K562 (cell line): Measurements from ENCODE around the gene SNCA.

Experiments
- EP300 ChIP-seq: IDR thresholded peaks from 2 replicates; pipeline ENCODE4 v1.6.1; 2012; ENCODE audit warnings: low read length, improper control_type of control experiment
- ZBTB11 ChIP-seq, 3 experiments: fragments of 200-800 bp in 1 of 3; fragments of 250-450 bp in 1 of 3; fragments of 450-650 bp in 1 of 3; sonication (Bioruptor Pico) in 1 of 3; sonication (Bioruptor generic) in 1 of 3; formaldehyde crosslinking in 1 of 3; IDR thresholded peaks; 2 replicates each; pipeline versions ENCODE4 v1.6.1 to v1.8.0; 2016 to 2022; ENCODE audit warnings: mild to moderate bottlenecking in 2 of 3, missing genetic modification characterization in 2 of 3, missing compliant biosample characterization in 1 of 3, moderate library complexity in 1 of 3
- TF ChIP-seq, protein P1 (sequence below), 2 experiments: fragments of 450-650 bp in 1 of 2; sonication (generic) in 1 of 2; formaldehyde crosslinking; conservative IDR thresholded peaks; 2 replicates each; pipeline versions ENCODE4 v1.4.0 to v1.8.1; 2020 to 2022; ENCODE audit warnings: mild to moderate bottlenecking in 1 of 2, missing genetic modification reagents in 1 of 2

- no peak for TF ChIP-seq ZBTB11 (CRISPR knock-in tag; IDR thresholded peaks at IDR 0.05)
- TF ChIP-seq, protein P1, sequence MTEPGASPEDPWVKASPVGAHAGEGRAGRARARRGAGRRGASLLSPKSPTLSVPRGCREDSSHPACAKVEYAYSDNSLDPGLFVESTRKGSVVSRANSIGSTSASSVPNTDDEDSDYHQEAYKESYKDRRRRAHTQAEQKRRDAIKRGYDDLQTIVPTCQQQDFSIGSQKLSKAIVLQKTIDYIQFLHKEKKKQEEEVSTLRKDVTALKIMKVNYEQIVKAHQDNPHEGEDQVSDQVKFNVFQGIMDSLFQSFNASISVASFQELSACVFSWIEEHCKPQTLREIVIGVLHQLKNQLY (CRISPR knock-in tag; conservative IDR thresholded peaks at IDR 0.05) = no peak
- no peak for TF ChIP-seq EP300
These were observed 136.1 kb downstream of the SNCA start for GRCh38 chr4:89700766-89701423.
